HG02678 (cell line): ENCODE measurements around the gene TSPAN15.
"Not testable (repeated sequence)": the region's sequence is repeated elsewhere in the genome, so short reads cannot be mapped to it uniquely, and the experiment has no call there.

Experiments used
- ATAC-seq: cut with Tn5 transposase; IDR thresholded peaks from one replicate; pipeline ENCODE4 v1.9.1; 2021; ENCODE audit warnings: mild to moderate bottlenecking, moderate library complexity; ENCODE audit not compliant: unreplicated experiment

The TSPAN15 gene

DNA sequence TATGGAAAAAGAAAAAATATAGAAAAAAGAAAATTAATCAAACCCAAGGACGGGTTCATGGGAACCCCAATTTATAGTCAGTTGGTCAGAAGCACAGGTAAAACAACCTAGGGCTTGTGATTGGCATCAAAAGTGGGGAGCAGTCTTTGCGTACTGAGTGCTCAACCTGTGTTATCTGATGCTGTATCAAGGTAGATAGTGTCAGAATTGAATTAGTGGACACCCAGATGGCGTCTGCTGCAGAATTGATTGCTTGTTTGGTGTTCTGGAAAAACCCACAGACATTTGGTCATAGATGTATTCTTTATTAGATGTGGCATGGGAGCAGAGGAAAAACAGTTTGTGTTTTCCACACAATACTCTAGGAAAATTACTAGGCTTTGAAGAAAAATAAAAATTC, 82.4 kb downstream of the TSPAN15 start:
- no peak for ATAC-seq

DNA sequence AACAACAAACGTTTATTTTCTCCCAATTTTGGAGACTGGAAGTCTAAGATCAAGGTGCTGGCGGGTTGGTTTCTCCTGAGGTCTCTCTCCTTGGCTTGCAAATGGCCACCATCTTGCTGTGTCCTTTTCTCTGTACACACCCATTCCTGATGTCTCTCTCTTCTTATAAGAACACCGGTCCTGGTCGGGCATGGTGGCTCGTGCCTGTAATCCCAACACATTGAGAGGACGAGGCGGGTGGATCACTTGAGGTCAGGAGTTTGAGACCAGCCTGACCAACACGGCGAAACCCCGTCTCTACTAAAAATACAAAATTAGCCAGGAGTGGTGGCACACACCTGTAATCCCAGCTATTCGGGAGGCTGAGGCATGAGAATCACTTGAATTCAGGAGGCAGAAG, 85.3 kb downstream of the TSPAN15 start:
- ATAC-seq = not testable (repeated sequence)

DNA sequence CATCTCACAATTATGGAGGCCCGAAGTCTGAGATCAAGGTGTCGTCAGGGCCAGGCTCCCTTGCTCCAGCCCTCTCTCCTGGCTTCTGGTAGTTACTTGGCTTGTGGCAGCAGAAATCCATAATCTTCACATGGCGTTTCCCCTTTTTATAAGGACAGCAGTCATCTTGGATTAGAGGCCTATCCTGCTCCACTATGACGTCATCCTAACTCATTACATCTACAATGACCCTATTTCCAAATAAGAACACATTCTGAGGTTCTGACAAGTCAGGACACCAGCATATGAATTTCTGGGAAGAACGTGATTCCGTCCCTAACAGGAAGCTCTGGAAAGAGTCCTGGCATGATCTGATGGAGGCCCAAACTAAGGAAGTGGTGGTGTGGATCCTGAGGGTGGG, 86.2 kb downstream of the TSPAN15 start:
- no peak for ATAC-seq

DNA sequence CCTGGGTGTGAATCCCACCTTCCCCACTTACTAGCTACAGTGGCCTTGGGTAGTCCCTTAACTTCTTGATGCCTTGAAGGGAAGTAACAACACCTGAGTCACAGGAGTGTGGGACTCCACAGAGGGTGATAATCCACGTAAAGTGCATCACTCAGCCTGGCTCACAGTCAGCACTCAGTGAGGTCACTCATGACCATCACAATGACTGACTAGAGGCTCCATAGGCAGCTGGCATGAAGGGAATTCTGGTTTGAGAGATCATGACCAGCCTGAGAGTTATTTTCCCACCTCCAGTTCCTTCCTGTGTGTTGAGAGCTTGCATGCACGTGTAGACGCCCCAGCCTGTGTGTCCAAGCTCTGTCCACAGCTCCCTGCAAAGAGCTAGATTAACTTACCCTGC, 87.2 kb downstream of the TSPAN15 start:
- no peak for ATAC-seq

DNA sequence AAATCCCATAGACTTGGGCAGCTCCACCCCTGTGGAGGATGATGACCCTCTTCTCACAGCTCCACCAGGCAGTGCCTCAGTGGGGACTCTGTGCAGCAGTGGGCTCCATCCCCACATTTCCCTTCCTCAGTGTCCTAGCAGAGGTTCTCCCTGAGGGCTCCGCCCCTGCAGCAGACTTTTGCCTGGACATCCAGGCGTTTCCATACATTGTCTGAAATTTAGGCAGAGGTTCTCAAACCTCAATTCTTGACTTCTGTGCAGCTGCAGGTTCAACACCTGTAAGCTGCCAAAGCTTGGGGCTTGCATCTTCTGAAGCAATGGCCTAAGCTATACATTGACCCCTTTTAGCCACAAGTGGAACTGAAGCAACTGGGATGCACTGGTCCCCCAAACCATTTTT, 90.2 kb downstream of the TSPAN15 start:
- no peak for ATAC-seq

DNA sequence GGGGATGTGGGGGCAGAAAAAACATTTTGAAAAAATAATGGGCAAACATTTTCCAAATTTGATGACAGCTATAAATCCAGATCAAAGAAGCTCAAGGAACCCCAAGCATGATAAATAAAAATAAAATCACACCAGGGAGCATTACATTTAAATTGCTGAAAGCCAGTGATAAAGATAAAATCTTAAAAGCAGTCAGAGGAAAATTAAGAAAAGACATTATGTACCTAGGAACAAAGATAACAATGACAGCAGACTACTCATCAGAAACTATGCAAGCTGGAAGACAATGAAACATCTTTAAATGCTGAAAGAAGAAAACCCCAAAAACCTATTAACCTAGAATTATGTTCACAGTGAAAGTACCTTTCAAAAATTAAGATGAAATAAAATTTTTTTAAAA, 98.7 kb downstream of the TSPAN15 start:
- ATAC-seq = no peak

DNA sequence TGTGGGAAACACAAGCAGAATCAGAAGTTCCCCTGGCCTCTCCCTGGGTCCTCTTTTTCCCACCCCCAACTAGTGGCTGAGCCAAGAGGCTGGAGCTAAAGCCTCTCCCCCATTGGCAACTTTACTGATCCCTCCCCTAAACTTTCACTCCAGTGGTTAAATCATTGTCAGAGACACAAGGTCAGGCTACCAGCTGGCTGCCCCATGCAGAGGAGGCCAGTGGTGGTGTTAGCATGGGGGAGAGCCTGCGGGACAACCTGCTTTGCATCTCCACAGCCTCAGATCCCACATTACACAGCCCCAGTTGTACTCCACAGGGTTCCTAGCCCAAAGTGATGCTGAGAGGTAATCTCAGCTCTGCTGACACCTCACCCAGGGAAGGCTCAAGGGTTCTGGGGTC, 101.0 kb downstream of the TSPAN15 start:
- no peak for ATAC-seq

DNA sequence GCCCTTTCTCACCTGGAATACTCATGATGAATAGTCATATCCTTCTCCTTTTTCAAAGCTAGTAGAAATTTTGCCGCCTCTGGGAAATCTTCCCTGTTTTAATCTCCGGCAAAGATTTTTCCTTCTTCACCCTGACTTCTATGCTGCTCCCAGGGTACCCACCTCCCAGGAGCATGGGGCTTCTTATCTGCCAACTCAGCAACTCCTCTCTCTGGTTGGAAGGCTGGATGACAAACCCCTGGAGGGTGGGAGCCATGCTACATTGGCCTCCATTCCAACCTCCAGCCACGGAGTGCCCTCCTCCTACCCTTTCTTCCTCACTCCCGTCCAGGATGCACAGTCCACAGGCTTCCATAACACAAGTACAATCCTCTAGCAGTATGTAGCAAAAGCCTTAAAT, 102.1 kb downstream of the TSPAN15 start:
- ATAC-seq = no peak

DNA sequence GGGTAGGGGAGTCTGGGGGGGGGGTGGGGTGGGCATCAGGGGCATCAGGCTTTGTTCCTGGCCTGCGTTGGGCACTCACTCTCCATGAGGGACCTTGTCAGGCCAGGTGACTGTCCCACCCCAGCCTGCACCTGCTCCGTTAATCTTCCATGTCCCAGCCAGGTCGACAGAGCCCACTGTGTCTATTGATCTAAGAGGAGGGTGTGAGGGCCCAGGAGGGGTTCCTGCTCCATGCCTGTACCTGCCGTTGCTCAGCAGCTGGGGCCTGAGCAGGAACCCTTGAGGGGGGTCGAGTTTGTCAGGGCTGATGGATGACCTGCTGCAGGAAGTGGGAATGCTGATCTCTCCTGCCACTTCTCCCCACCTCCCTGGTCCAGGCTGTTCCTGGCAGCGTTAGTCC, 103.3 kb downstream of the TSPAN15 start:
- ATAC-seq = no peak
